DMS 273 (cell line): ENCODE data around the gene TNFRSF18.

ENCODE experiments used
- DNase-seq: peaks from one replicate; lab custom pipeline; 2025; ENCODE audit not compliant: unreplicated experiment; lab: John Stamatoyannopoulos, UW

The TNFRSF18 gene

GRCh38 chr1:1240822-1241587 is 34.6 kb upstream of the TNFRSF18 start:
- DNase-seq = peak; percentile 63

- DNase-seq = no peak
Observed at GRCh38 chr1:1240348-1240732, 33.9 kb upstream of the TNFRSF18 start.

DNA sequence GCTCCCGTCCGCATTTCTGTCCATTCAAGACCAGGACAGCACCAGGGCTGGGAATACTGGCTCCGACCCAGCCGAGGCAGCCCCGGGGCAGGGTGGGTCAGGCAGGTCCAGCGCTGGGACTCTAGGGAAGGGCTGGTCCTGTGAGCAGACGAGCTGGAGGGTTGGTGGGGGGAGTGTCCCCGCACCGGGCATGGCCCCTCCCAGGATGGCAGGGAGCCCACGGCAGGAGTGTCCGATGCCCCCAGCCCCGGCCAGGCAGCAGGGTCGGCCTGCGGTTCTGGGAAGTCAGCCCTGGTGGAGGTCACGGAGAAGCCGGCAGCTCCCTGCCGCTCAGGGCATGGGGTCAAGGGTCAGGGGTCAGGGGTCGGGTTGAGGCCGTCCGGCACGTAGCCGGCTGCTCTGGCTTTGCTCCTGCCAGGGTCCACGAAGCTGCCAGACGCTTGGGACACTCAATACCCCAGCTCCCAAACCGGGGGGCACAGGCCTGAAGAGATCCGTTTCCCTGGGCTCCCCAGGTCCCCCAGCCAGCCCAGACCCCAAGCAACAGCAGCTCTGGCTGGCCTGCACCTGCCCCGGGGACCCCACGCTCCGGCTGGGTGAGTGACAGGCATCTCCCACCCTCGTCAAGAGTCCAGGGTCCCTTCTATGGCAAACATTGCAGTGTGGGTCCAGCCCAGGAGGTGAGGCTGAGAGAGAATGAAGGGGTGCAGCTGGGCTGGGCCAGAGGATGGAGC is 33.4 kb upstream of the TNFRSF18 start:
- DNase-seq = no peak

GRCh38 chr1:1239227-1239613 is 32.8 kb upstream of the TNFRSF18 start:
- DNase-seq = no peak

- DNase-seq = no peak
Observed at GRCh38 chr1:1238702-1239178, 32.3 kb upstream of the TNFRSF18 start.

GRCh38 chr1:1237874-1238701 is 31.7 kb upstream of the TNFRSF18 start:
- DNase-seq = peak; percentile 57

GRCh38 chr1:1236945-1237873 is 30.8 kb upstream of the TNFRSF18 start:
- no peak for DNase-seq

GRCh38 chr1:1236176-1236763 is 29.9 kb upstream of the TNFRSF18 start:
- DNase-seq = peak; percentile 64

- DNase-seq = no peak
Observed at GRCh38 chr1:1235016-1235744, 28.8 kb upstream of the TNFRSF18 start.

DNA sequence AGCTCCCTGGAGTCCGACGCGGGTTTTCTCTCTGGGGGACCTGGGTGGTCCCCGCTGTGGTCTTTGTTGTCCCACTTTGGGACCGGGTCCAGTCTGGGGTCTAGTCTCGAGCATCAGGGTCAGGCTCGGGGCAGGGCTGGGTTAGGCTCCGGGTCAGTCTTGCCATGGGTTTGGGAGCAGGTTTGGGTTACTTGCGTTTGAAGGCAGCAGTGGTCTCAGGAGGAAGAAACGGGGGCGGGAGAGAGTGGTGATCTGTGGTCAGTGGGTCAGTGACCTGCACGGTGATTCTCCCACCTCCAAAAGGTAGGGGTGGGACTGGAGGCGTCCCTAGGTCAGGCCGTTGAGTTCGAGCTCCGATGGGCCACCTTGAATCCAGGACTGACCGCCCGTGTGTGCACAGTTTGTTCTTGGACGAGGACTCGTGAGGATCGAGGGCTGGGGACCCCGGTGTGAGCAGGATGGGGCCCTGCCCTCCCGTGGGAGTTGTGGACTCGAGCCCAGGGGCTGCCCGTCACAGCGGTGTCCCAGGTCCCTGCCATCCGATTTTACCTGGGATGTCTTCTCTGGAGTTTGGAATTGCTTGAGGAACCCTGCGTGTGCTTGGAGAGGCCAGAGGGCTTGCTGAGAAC is 27.9 kb upstream of the TNFRSF18 start:
- no peak for DNase-seq

DNA sequence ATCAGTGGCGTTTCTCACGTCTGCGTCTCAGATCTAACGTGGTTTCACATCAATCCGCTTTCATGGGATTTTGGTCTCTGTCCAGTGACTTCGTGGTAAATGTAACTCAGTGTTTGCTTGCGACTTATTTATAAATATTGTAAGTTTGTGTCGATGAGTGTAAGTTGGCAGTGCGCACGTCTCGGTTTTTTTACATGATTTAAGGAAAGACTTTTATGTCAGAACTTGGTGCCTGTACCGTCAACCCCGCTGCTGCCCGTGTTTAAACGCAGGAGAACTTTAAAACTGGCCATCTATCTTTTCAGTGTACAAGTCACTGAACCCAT is 27.1 kb upstream of the TNFRSF18 start:
- DNase-seq = no peak

DNA sequence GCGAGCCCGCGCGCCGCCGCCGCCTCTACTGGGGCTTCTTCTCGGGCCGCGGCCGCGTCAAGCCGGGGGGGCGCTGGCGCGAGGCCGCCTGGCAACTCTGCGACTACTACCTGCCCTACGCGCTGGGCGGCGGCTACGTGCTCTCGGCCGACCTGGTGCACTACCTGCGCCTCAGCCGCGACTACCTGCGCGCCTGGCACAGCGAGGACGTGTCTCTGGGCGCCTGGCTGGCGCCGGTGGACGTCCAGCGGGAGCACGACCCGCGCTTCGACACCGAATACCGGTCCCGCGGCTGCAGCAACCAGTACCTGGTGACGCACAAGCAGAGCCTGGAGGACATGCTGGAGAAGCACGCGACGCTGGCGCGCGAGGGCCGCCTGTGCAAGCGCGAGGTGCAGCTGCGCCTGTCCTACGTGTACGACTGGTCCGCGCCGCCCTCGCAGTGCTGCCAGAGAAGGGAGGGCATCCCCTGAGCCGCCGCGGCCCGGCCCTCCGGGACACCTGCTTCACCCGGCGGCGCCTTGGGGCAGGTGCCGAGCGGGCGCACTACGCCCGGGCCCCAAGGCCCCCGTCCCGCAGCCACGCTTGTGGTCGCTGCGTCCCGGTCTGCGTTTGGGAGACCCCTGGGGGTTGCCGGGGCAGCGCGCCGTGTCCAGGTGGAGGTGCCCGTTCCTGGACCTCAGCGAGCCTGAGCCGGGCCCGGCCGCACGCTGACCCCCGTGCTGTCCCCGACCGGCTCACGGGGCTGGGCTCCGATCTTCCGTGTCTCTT is 26.6 kb upstream of the TNFRSF18 start:
- no peak for DNase-seq

GRCh38 chr1:1232208-1232795 is 25.9 kb upstream of the TNFRSF18 start, which contains the start of gene B3GALT6:
B3GALT6 (plus strand) TSS chr1:1232237; CDS start chr1:1232279, 42 bp downstream.
- no peak for DNase-seq

DNA sequence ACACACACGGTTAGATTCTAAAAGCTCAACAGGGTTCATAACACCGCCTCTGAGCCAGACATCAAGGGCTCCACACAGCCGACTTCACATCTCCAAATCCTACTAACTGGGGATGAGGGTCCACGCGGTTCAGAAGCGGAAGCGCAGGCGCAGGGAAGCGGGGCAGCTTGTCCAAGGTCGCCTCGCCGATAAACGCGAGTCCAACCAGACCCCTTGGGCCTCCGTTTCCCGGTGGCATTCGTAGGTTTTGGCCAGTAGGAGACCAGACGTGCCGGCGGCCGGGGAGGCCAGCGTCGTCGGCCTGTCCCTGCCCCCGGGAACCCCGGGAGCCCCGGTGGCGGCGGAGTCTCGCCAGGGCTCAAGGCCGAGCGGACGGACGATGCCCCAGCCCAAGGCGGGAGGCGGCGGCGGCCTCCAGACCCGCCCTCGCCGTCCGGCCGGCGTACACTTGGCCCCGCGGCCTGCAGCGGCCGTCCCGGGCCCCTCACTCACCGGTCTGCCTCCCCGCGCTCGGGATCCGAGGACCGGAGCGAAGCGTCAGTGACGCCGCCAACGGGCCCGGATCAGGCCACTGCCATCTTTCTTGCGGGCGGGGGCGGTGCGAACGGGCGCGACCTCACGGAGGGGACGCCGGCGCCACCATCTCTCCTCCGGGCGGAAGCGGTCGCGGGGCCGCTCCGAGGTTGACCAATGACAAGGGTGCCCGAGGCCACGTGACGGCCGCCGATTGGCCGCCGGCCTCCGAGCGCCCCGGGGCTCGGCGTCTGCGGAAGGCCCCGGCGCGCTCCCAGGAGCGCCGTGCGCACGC is 25.2 kb upstream of the TNFRSF18 start, which contains the start of gene SDF4:
SDF4 (minus strand) TSS at position 602 of the 808 bp plus-strand sequence. CDS start 3,229 bp downstream, outside the sequence.
- peak; percentile 98 for DNase-seq

GRCh38 chr1:1230656-1231399 is 24.4 kb upstream of the TNFRSF18 start:
- DNase-seq = peak; percentile 78

DNA sequence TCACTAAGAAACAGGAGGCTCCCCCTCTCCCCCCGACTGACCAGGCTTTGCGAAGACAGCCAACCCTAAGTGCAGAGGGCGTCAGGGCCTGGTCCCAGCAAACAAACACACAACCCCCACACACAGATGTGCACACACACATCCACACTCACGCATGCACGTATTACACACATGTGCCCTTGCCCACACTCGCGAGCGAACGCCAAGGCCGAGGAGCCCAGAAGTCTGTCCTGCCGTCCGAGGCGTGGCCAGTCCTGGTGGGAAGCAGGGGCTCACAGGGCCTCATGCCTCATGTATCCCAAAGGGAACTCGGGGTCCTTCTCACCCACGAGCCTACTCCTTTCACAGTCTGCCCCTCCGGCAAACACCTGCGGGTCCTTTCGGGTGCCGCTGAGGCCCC is 23.4 kb upstream of the TNFRSF18 start:
- DNase-seq = no peak
